GM12875 (cell line): ENCODE results near the gene ATG4B.
A peak's percentile ranks its signal among the peaks of the same experiment; 100 is the strongest.

ENCODE experiments used
- H3K4me3 ChIP-seq: one replicate; pipeline ENCODE4 v1.5.1; 2011; ENCODE audit warnings: low read depth, low read length, control low read depth
- TF ChIP-seq, protein P1 (sequence below): IDR thresholded peaks from 2 replicates; pipeline ENCODE4 v1.5.1; 2011; ENCODE audit warnings: low read depth, mild to moderate bottlenecking, control low read depth, inconsistent platforms, low read length, moderate library complexity, borderline replicate concordance; ENCODE audit not compliant: insufficient read depth

ATG4B gene

DNA sequence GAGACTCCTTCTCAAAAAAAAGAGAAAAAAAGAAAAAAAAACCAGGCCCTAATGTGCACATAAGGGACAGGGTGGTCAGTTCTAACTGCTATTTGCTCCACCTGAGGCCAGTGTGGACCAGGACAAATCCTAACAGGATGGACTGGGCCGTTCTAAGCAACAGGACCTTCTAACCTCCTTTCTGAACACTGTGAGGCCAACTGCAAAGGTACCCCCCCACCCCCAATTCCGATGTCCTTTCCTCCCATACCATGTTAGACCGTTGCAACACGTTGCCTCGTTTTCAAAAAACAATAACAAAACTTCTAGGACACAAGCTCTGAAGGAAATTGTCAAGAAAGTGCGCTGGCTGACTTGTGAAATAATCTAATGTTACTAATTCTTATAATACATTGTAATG, 1.7 kb upstream of the ATG4B start:
- TF ChIP-seq, protein P1, sequence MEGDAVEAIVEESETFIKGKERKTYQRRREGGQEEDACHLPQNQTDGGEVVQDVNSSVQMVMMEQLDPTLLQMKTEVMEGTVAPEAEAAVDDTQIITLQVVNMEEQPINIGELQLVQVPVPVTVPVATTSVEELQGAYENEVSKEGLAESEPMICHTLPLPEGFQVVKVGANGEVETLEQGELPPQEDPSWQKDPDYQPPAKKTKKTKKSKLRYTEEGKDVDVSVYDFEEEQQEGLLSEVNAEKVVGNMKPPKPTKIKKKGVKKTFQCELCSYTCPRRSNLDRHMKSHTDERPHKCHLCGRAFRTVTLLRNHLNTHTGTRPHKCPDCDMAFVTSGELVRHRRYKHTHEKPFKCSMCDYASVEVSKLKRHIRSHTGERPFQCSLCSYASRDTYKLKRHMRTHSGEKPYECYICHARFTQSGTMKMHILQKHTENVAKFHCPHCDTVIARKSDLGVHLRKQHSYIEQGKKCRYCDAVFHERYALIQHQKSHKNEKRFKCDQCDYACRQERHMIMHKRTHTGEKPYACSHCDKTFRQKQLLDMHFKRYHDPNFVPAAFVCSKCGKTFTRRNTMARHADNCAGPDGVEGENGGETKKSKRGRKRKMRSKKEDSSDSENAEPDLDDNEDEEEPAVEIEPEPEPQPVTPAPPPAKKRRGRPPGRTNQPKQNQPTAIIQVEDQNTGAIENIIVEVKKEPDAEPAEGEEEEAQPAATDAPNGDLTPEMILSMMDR: no peak
- peak overlapping the region; percentile 92 for H3K4me3 ChIP-seq

DNA sequence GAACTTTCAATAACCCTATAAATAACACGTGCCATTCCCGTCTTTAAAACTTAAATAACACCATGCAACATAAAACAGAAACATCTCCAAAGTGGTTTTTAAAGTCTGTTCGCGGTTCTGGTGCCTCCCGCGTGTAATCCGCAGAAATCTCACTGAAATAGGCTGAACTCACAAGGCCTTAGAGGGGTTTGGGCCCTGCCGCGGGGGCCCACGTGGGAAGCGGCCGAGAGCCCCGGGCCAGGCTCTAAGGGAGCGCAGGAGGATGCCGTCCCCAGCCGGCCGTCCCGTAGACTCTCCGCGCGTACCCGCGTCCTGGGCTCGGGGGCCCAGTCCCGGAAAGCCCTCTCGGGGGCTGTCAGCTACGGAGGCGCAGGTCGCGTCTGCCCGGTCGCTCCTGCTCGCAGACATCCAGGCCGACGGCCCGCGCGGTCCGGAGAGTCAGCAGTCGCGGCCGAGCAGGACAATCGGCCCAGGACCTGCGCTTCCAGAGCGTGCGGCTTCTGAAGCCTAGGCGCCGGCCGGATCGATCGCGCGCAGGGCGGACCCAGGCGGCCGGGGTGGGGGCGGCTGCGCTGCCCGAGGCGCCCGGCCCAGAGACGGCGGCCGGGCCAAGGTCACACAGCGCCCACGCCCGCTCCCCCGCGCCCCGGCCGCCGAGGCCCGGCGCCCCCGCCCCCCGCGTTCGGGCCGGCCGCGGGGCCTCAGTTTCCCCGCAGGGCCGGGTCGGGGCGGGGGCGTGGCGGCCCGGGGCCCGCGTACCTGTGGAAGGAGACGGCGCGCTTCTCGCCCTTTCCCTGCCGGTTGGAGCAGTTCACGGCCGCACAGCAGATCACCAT, 1.1 kb upstream of the ATG4B start:
- TF ChIP-seq, protein P1: no peak
- H3K4me3 ChIP-seq: peak overlapping the region; percentile 92

DNA sequence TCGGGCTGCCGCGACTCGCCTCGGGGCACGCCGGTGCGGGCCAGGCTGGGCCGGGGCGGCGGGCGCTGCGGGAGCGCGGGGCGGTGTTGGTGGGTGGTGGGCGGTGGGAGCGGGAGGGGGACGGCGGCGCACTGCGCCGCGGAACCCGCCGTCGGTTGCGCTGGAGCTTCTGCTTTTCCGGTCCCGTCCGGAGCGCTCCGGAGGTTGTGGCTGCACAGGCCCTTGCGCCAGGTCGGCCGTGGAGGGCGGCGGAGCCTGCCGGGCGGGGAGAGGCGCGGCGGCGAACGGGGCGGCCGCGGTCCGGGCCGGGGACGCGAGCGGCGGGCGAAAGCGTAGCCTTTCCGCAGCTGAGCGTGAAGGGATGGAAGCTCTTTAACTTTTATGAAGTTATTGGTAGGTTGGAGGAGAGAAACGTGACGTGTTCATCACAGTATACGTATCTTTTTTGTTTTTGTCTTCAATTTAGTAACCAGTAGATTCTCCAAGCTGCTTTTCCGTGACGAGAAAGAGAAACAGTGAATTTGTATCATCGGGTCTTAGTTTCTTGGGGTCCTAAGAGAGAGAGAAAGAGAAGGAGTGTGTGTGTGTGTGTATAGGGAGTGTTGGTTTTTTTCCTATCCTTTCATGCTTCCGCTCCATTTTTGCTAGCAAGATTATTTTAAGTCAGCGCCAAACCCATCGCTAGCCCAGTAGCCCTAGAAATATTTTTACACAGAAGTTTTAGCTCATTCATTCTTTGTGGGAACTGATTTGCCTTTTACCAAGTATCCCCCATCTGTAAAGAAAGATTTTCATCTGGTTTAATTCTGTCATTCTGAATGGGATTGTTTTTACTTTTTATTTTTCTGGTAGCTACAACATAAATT, 535 bp downstream of the ATG4B start:
- TF ChIP-seq, protein P1: no peak
- peak overlapping the region; percentile 92 for H3K4me3 ChIP-seq

DNA sequence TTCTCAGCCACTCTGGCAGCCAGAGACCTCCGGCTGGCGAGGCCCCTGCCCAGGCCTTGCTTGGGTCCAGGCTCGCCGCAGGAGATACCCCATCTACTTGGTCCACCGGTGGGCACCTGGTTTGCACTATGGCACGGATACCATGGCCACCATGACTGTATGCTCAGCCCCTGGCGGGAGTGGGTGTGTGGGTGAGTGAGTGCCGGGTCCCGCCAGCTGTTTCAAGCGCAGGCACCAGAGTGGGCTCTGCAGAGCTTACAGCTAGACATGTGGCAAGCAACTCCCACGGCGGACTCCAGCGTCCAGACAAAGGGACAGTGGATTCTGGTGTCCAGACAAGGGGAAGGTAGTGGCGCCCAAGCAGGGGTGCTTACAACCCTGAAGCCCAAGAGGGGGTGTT, 1.4 kb downstream of the ATG4B start:
- H3K4me3 ChIP-seq: no peak overlapping the region
- TF ChIP-seq, protein P1: no peak

DNA sequence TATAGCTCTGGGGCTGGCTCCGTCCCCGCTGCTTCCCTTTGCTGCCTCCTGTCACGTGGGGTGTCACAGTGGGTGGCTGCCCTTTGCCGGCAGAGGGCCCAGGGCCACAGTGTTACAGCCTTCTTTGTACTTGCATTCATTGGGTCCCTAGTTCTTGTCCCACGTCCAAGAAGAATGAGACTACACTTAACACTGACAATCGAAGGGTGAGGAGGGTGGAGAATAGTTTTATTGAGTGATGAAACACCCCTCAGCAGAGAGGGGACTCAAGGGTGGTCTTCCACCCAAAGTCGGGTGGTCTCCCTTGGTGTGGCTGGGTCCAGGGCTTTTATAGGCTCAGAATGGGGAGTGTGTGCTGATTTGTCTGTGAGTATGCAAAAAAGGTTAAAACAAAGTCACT, 1.9 kb downstream of the ATG4B start:
- no peak overlapping the region for H3K4me3 ChIP-seq

DNA sequence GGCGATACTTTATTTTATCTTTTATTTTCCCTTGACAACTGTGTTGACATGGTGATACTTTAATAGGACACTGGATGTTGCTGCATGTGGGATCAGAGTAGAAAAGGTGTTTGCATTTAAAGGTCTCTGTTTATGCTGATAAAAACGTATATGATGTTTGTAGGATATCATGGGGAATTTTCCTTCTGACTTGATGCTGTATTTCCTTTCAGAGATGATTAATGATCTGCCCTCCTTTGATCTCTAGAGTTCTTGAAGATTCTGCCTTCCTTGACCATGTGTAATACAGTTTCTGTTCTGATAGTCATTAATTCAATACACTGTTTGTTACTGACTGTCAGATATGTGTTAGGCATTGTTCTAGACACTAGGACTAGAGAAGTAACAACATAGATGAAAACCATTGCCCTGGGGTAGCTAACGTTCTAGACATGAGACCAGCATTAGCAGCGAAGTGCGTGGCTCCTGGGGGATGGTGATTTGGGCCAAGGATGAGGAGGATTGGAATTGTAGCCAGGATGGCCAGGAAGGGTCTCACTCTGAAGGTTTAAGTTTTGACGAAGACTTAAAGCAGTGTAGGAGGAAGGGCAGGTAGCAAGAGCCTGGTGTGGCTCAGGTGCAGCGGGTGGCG, 2.8 kb downstream of the ATG4B start:
- H3K4me3 ChIP-seq: no peak overlapping the region
- TF ChIP-seq, protein P1: no peak

More for the DNA sequence above, 1.9 kb downstream of the ATG4B start:
- TF ChIP-seq, protein P1: no peak
